Stimulated activated CD4-positive, alpha-beta T cell treated with anti-CD3 and anti-CD28 coated beads, Interleukin-2, amount 100 ng/mL, for 4 hours (primary cell): ENCODE measurements around the gene CFAP46.
"Not testable (repeated sequence)": the region's sequence is repeated elsewhere in the genome, so short reads cannot be mapped to it uniquely, and the experiment has no call there.

Experiments used
- DNase-seq: peaks from one replicate; pipeline ENCODE4 v3.0.0-alpha.2; 2020; ENCODE audit warnings: low read depth

CFAP46 gene

DNA sequence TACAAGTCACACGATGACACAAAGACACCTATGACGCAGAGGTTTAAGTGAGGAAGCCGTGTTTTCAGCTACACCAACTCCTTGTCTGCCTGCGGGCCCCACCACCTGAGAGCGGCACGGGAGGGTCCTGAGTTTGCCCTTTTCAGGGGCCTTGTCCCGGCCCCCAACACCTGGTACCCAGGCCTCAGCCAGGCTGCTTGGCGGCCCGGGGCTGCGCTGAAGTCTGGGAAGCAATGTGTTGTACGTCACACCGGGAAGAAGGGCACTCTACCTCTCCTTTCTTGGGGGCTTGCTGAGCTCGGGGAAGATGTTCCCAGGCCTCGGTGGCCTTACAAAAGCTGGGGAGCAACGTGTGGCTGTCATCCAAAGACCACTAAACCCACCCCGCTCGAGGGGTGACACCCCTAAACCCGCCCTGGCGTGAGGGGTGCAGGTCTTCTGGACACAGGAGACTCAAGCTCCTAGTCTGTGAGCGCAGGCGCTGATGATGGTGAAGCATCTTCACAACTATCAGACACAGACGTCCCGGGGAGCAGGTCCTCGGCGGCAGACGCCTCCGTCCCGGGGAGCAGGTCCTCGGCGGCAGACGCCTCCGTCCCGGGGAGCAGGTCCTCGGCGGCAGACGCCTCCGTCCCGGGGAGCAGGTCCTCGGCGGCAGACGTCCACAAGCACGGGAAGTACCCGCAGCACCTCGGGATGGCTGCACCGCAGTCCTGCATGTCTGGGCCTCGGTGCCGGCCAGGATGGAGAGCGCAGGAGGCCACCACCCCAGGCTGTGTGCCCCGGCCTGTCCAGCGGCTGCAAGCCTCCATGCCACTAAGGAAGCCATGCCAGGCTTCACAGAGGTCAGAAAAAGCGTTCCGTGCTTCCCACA is 15.4 kb downstream of the CFAP46 start:
- no peak for DNase-seq

DNA sequence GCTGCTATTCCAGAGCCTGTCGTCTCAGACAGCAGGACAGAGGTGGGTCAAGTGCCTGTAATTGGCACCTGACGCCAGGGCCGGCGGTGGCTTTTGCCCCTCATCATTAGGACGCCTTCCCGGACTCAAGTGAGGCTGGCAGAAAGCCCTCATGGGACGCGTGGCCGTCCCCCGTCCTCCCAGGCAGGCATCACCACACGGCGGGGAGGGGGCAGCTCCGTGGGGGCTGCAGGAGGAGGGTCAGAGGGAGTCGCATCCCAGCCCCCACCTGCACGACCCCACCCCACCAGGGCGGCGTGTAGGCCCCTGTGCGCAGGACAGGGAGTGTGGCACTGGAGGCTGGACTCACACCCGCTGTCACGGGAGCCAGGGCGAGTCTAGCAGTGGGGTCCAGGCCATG is 16.3 kb downstream of the CFAP46 start:
- no peak for DNase-seq

DNA sequence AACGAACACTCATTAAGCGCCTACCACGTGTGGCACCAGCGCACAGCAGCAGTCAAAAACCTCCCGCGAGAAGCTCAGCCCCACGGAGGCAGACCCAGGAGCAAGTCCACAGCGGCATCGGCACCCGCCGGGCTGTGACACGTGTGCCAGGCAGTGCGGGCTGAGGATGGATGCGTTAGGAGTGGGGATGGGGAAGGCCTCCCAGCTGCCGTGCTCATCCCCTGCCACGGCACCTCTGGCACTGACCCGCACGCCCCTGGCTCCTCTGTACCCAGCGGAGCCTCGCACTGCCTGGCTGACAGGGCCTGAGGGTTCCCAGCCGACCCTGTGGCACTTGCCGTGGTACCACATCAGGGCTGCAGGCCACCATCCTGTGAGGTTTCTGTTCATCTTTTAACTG is 16.8 kb downstream of the CFAP46 start:
- no peak for DNase-seq

DNA sequence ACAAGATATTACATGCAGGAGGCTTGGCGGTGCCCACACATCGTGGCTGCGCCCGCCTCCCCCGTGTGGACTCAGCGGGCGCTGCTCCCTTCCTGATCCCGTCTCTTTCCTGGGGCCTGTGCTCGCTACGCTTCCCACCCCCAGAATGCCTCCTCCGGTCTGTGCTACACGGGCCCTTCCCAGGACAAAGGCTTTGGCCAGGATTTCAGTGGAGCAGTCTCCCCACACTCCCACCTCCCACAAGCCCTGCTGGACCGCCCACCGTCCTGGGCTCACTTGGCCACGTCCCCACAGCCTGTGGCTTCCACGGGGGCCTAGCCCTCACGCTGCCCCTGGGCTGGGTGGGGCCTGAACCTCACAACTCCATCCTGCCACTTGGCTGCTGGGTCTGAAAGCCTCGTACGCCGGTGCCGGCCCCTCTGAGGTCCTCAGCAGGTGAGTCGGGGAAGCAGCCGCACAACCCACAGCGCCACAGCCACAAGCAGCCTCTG is 17.3 kb downstream of the CFAP46 start:
- no peak for DNase-seq

DNA sequence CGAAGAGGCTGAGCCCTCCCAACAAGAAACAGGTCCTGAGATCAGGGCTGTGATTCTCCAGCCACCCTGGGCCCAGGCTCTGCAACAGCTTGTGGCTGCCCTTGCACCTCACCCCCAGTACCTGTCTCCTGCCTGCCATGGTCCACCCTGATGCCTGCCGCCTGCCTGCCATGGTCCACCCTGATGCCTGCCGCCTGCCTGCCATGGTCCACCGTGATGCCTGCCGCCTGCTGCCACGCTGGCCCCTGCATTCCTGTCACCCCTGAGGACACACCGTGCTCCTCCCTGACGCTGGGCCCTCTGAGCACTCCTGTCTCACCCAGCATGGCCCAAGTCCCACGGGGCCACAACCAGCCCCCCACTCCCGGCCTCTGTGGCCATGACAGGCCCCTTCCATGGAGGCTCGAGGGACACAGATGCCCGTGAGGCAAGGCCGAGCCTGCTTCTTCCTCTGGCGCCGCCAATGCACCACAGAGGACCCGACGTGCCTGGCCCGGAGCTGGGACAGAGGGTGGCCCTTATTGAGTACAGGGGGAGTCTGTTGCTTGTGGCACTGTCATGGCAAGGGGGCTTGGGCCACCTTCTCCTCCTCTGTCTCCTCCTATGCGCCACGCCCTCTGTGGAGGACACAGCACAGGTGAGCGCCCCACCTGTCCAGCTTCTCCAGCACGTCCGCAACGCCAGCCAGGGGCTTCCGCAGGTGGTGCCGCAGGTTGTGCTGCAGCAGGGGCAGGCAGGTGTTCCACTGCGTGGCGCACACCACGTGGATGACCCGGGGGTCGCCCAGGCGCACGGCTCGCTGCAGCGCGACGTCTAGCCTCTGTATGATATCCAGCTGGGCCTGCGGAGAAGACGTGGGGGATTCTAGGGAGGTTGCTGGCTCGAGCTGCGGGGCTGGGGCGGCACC is 18.1 kb downstream of the CFAP46 start:
- no peak for DNase-seq

DNA sequence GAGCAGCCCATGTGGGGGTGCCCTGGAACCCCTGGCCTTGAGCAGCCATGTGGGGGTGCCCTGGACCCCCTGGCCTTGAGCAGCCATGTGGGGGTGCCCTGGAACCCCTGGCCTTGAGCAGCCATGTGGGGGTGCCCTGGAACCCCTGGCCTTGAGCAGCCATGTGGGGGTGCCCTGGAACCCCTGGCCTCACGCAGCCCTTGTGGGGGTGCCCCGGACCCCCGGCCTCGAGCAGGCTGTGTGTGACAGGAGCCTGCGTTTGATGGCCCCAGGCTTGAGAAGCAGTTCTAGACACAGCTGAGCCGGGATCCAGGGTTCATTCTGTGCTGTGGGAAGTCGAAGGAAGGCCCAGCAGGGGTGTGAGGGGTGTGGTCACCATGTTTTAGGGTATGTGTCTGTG is 19.0 kb downstream of the CFAP46 start:
- not testable (repeated sequence) for DNase-seq

DNA sequence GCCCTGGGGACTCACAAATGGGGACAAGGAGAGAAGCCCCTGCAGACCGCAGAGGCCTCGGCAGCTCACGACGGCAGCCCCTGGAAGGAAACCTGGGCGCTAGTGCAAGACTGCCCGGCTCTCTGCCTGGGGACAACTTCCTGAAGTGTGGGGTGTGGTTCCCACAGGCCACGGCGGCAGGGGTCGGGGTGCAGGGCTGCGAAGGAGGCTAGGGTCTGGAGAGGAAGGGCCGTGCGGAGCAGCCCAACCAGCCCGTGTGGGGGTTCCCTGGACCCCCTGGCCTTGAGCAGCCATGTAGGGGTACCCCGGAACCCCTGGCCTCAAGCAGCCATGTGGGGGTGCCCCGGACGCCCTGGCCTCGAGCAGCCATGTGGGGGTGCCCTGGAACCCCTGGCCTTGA is 19.5 kb downstream of the CFAP46 start:
- no peak for DNase-seq

DNA sequence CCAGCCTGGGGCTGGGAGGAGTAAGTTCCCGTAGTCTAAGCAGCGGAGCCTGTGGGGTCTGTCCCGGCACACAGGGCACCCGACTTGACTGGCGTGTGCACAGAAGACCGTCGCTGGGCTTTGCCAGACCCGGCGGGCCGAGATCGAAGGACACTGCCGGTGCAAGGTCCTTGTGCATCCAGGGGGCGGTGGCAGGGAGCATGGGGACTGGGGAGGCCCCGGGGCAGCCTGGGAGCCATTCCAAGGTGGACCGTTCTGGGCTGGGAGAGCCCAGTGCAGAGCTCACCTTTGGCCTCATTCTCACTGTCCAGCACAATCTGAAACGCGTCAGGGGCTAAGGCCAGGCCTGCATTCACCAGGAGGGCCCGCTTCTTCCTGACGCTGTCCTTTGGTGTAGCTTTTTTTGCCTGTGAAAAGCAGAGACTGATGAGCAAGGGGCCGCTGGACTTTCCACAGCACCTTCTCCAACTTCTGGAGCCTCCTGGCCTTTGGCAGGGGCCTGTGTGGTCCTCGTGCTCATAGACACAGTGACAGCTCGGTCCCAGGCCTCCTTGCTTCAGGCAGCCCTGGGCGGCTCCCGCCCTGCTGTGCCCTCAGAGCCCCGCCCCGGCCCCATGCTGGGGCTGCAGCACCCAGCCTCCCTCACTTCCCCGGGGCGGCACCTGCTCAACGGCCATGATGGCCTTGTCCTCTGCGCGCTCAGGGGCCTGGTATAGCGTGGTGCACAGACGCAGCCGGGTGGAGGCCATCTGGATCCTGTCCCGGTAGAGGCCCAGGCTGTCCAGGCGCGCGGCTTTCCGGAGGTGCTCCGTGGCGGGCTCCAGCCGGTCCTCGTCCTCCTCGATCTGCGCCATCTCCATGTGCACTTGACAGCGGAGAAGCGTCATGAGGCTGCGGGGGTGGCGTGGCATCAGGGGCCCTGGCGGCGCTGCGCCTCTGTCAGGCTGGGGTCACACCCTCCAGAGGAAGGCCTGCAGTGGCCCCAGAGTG is 20.3 kb downstream of the CFAP46 start:
- DNase-seq: no peak

DNA sequence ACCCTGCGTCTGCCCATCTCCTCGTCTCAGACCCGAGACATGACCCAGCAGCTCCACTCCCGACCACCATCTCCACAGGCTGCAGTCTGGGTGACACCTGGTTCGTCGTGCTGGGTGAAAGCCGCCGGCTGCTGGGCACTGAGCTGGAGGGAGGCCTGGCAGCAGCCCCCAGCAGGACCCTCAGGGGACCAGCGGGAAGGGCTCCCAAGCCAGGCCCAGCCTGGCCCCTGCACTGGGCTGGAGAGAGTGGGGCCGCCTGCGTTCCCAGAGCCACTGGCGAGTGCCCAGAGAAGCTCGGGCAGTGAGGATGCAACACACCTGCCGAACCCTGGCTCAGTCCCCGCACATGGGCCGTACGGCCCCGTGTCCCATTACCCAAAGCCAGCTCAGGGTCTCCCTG is 21.3 kb downstream of the CFAP46 start:
- DNase-seq: no peak

DNA sequence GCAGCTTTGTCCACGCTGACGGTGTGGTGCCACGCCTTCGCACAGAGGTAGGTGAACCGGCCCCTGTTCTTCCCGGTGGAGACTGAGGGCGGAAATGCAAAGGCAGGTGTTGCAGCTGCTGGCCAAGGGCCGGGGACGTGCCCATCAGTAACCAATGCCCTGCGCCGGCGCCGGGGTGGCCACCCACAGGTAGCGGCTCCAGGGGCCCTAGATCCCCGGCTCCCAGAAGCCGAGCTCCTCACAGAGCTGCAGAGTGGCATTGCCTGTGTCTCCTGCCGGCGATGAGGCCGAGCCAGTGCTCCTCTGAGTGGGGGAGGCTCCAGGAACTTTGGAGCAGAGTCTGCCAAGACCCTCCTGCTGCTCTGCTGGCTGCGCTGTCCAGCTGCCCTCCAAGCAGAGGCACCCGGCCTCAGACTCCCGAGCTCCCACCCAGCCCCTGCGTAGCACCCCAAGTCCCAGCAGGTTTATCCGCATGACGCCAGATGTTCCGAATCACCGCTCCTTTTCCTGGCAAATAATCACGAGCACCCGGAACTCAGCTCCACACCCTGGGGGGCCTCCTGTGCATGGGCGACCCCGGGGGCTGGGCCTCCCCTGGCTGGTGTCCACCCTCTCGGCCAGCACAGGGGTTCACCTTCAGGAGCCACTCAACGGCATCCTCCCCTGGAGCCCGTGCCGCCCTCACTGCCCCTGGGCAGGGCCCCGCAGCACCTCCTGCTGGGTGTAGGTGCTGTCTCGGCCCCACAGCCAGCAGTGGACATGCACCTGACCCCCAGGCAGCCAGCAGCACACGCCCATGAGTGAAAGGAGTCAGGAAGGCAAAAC is 22.1 kb downstream of the CFAP46 start:
- no peak for DNase-seq

DNA sequence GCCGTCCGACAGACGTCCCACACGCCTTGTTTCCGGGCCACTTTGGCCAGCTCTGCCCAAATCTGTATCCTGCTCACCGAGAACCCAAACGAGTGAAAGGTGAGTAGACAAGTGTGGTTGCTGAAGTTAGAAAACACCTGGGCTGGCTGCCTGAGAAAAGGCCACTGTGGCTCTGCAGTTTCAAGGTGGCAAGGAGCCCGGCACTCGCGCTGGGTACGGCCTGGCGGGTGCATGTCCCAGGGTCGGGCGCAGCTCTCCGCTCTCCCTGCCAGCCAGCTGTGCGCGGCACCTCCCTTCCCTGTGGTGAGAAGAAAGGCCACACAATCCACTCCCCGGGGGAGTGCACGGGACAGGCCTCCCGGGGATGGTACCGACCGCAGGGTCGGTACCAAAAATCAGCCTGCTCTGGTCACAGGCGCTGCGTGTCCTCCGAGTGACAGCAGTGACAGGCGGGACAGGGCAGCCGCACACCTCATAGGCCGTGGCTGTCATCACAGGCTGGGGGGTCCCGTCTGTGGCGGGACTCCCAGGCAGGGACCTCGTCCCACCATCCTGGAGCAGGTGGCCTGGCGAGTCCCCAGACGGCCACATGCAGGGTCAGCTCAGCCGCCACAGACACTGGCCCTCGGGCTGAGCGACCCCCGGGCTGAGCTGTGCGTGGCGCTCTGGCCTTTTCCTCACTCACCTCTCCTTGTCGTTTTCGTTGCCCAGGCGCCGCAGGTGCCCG is 22.8 kb downstream of the CFAP46 start:
- no peak for DNase-seq

DNA sequence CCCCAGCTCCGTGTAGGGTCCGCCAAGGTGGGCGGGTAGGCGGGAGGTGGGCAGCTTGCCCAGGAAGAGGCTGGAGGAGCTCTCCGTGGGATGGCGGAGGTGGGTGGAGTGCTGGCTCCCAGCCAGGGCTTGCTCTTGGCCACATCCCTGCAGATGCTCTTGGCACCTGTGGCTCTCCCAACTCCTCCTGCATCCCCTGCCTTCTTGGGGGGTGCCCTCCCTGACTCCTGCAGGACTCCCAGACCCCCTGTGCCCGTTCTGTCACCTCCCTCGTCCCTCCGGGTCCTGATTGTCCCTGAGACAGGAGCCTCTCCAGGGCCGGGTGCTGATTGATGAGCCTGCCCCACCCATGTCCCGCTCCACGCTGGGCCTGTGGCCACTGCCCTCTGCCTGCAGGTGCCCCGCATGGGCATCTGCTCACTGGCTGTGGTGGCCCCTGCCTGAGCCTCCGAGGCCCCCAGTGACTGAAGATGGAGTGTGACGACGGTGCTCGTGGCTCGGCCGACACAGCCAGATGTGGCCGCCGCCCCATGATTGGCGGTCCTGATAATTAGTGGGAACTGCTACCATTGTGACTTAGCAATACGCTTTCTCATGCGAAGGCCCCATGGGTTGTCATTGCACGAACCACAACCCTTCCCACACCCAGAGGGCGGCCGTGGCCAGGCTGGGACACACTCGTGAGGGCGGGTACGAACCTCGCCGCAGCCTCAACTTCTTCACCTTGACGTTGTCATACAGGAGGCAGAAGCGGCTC is 23.6 kb downstream of the CFAP46 start:
- no peak for DNase-seq

DNA sequence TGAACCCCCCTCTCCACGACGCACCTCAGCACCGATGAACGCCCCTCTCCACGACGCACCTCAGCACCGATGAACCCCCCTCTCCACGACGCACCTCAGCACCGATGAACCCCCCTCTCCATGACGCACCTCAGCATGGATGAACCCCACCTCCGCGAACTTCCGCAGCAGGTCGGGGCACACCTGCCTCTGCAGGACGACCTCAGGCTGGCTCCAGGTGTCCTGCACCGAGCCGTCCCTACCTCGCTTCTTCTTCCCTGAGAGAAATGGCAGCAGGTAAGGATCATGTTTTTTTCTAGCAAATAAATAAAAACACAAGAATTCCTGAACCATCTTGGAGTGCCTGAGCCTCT is 24.1 kb downstream of the CFAP46 start:
- no peak for DNase-seq

DNA sequence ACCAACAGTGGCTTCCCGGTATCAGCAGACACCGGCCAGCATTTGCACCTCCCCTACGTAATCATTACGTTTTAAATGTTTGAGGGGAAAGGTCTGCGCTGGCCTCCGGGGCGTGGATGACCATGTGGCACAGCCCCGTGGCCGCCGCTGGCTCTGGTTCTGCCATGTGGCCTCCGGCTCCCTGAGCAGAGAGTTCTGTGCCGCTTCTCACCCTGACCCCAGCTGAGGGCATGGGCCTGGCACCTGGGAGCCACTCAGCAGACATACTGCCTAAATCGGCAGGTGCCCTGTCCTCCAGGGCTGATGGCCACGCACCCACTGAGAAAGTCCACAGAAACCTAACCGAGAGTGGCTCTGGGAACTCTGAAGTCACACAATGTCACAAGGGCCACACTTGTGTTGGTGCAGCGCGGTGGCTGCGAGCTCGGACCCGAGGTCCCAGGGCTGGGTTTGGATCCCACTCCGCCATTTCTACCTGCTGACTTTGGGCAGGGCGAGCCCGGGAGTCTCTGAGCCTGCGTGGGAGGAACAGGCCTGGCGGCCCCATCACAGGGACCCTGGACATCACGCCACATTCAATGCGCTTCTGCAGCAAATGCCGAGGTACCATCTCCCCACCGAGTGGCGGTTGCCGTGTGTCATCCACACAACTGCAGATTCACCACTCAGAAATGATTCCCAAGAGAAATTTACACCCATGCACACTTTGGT is 25.3 kb downstream of the CFAP46 start:
- no peak for DNase-seq

DNA sequence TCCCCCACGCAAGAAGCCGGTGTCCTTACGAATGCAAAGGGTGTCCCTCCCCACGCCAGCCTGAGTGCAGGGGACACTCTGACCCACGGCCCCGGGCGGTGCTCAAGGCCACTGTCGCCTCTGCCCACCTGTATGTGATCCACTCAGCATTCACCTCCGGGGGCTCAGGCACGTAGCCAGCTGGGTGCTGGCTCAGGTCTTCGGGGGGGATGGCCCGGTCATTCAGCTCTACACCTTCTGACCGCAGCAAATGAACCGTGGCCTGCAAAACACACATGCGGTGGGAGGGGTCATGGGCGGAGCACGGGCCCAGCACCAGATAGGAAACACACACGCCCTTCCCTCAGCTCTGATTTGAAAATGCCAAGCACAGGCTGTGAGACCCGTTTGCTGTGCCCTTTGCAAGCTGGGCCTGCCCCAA is 25.9 kb downstream of the CFAP46 start:
- DNase-seq: no peak

DNA sequence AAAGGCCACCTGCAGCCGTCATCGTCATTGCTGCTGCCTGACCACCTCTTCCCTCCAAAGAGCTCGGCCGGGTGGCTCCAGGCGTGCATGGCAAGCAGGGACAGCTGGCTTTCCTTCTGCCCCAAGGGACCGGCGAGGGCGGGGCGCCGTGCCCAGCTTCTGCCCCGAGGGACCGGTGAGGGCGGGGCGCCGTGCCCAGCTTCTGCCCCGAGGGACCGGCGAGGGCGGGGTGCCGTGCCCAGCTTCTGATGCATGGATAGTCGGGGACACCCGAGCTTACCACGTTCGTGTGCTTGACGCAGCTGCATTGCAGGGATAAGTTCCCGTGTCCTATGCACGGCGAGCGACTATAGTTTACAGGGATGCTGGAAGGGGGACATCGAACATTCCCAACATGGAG is 27.0 kb downstream of the CFAP46 start:
- no peak for DNase-seq

DNA sequence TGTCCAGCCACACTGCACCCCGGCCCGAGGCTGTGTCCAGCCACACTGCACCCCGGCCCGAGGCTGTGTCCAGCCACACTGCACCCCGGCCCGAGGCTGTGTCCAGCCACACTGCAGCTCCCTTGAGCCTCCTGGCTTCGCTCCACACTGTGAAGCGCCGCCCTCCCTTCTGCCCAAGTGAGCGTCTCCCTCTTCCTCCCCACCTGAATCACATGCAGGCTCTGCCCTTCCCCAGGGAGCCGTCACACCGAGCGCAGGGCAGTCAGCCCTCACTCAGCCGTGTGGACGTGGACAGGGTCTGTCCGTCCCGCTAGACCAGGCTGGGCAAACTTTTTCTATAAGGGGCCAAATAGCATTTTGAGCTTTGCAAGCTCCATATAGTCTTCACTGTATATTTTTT is 27.6 kb downstream of the CFAP46 start:
- DNase-seq: no peak

DNA sequence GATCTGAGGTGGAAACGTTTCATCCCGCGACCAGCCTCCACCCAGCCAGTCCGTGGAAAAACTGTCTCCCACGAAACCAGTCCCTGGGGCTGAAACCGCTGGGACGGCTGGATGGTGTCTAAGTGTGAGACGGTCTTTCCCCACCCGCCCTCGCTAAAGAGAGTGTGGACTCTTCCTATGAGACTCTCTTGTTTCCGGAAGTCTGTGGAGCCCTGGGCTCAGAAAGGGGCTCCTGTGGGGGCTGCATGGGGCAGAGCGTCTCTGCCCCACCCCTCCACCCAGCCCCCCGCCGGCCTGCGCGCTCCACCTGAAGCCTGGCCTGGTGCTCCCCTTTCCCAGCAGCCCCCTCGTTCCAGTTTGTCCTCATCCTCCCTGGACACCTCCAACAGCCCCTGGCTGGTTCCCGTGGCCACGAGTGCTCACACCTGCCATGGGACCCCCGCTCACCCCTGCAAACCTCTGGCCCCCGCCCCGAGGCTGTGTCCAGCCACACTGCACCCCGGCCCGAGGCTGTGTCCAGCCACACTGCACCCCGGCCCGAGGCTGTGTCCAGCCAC is 28.7 kb downstream of the CFAP46 start:
- no peak for DNase-seq
